ENCODE results near the gene CFAP298. TPM values are rescaled to one million over a fixed set of nuclear protein-coding genes. Genes with fewer than 3 reads are reported as not detected.
A peak's percentile ranks its signal among the peaks of the same experiment; 100 is the strongest.
"Not testable (repeated sequence)": the region's sequence is repeated elsewhere in the genome, so short reads cannot be mapped to it uniquely, and the experiment has no call there.

Gene CFAP298
- total and polyA plus RNA-seq, 4 experiments from 2014 or later, result 29.4 to 54.3 (median 43.9) TPM

DNA sequence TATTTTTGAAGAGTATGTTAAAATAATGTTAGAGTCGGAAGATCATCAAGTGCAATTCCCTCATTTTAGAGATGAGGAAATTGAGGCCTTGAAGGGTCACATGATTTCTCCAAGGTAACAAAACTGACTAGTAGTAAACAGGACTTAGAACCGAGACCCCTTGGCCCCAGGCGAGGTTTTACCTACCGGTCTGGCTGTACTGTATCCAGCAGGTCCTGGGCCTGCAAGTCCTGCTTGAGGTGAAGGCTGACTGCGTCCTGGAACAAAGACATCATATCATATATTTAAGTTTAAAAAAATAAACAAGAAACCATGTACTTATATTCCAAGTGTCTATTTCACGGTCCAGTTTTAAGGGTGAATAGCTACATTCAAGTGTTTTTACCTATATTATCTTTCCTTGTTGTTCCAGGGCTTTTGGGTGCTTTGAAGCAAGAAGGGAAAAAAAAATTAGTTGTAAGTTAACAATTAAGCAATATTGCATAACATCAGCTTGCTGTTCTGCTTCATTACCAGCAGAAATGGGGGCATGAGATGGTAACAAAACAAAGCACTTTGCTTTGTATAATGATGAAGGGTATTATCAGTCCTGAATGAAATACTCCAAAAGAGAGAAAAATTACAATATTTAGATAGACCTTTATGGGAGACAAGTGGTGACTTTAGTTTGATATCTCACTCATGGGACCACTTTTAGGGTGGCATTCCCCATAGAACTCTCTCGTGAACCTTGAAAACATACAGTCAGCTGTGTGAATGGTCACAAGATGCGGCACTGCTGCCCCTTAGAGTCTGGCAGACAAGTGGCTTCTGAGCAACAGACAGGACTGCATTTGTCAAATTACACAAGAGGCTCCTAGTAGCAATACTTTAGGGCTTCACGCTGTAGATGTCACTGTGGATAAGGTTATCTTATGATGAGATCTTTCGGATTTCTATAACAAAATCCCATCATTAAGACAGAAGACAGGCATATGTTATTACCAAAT is 29.8 kb upstream of the CFAP298 start:
- no peaks in the 10 kb centered on the region for H3K27me3 ChIP-seq (ENCODE audit: insufficient read depth, low read length)
- intact Hi-C loops (cut with micrococcal nuclease), result no loop called here
- H3K36me3 Mint-ChIP-seq, result peaks cover 36 to 44% of the 10 kb centered on the region in 2 donors
- no peaks in the 10 kb centered on the region for H3K4me1 ChIP-seq (ENCODE audit: insufficient read depth, low read length)
- no peaks in the 10 kb centered on the region for H3K9me3 Mint-ChIP-seq
- no peak overlapping the region for H3K27ac ChIP-seq (ENCODE audit: low read depth, low read length)
- CTCF ChIA-PET (ENCODE audit: partially characterized antibody), result interaction anchor here (1.7 kb wide), 1 partner anchor 11 kb away, joined by 5 read pairs; no protein-coding TSS in a partner anchor
- POLR2A ChIA-PET (ENCODE audit: partially characterized antibody), result no interaction called here
- peak overlapping the region in 2 of 7 donors; percentile 7 to 35 for H3K27ac Mint-ChIP-seq
- H3K4me3 ChIP-seq (ENCODE audit: low read length in 2 of 2), result no peak overlapping the region
- H3K4me3 Mint-ChIP-seq, result no peak overlapping the region
- peaks cover 31% of the 10 kb centered on the region for H3K36me3 ChIP-seq (ENCODE audit: insufficient read depth, low read length)
- no peaks in the 10 kb centered on the region for H3K27me3 Mint-ChIP-seq
- DNase-seq, result no peak
- H3K4me1 Mint-ChIP-seq, result no peaks in the 10 kb centered on the region
- no peaks in the 10 kb centered on the region for H3K9me3 ChIP-seq (ENCODE audit: control insufficient read depth in 1 of 2, low read length in 2 of 2)

DNA sequence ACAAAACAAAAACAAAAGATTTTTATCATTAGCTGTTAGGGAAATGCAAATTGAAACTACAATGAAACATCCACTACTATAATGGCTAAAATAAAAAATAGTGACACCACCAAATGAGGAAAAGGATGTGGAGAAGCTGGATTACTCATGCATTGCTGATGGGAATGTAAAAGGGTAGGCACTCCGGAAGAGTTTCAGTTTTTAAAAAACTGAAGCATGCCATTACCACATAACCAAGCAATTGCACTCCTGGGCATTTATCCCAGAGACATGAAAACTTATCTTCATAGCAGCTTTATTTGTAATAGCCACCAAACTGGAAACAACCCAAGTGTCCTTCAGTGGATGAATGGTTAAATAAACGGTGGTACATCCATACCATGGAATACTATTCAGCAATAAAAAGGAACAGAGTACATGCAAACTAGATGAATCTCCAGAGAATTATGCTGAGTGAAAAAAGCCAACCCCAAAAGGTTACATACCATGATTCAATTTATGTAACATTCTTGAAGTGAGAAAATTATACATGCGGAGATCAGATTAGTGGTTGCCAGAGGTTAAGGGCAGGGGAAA is 14.5 kb upstream of the CFAP298 start:
- Histone ChIP-seq H3K9me3 (ENCODE audit: control insufficient read depth in 1 of 2, low read length in 2 of 2) (no peaks in the 10 kb centered on the region), H3K4me3 (ENCODE audit: low read length in 2 of 2) (no peak overlapping the region), H3K27me3 (ENCODE audit: insufficient read depth, low read length) (no peaks in the 10 kb centered on the region), H3K4me1 (ENCODE audit: insufficient read depth, low read length) (no peaks in the 10 kb centered on the region), H3K27ac (ENCODE audit: low read depth, low read length) (no peak overlapping the region), H3K36me3 (ENCODE audit: insufficient read depth, low read length) (peaks cover 20% of the 10 kb centered on the region)
- Mint-ChIP-seq H3K4me1 (peaks cover 0 to 5% (median 4%) of the 10 kb centered on the region in 4 donors), H3K36me3 (peaks cover 21 to 28% of the 10 kb centered on the region in 2 donors), H3K27me3 (peaks cover 0 to 11% of the 10 kb centered on the region in 2 donors), H3K9me3 (peaks cover 0 to 4% (median 0%) of the 10 kb centered on the region in 8 donors), H3K27ac (no peak overlapping the region), H3K4me3 (no peak overlapping the region)
- DNase-seq, result no peak
- CTCF ChIA-PET (ENCODE audit: partially characterized antibody), result interaction anchor here (1.1 kb wide), 1 partner anchor 26 kb away, joined by 4 read pairs; no protein-coding TSS in a partner anchor
- POLR2A ChIA-PET (ENCODE audit: partially characterized antibody), result no interaction called here
- intact Hi-C loops (cut with micrococcal nuclease), result no loop called here

DNA sequence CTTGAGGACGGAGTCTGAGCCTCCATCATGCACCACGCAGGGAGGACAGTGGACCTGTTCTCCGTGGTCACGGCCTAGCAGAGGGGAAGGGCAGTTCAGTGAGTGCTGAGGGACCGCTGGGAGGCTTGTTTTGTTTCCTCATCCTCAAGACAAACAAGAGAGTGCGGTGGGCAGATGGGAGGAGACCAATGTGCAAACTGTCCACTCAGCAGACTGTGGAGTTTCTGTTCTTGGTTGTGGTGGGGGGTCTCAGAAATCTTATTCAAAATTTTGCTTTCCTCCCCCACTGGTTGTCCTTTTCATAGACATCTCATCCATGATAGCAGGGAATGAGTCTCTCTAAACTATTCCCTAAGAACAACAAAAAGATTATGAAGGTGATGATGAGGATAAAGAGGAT is 6.0 kb upstream of the CFAP298 start:
- POLR2A ChIA-PET (ENCODE audit: partially characterized antibody); H3K36me3 ChIP-seq (ENCODE audit: insufficient read depth, low read length): not testable (repeated sequence)

DNA sequence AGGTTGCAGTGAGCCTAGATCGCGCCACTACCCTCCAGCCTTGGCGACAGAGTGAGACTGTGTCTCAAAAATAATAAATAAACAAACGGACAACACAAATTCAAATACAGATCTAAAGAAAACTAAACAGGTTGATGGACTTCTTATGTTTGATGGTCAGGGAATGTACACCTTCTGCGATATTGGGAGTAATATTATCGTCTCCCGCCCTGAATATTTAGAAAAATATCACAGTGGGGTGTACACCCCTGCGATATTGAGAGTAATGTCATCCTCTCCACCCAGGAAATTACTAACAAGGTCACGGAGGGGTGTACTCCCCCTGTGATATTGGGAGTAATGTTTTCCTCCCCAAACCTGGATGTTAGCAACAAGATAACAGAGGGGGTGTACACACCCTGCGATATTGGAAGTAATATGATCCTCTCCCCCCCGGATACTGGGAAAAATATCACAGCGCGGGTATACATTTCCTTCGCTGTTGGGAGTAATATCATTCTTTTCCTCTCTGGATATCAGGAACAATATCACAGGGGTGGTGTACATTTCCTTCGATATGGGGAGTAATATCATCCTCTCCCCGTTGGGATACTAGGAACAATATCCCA is 1.4 kb upstream of the CFAP298 start:
- H3K27me3 Mint-ChIP-seq, result peaks cover 3% of the 10 kb centered on the region in 2 donors
- no peaks in the 10 kb centered on the region for H3K9me3 ChIP-seq (ENCODE audit: control insufficient read depth in 1 of 2, low read length in 2 of 2)
- peak overlapping the region in 1 of 2 donors; percentile 95 for H3K4me3 ChIP-seq (ENCODE audit: low read length in 2 of 2)
- H3K9me3 Mint-ChIP-seq, result peaks cover 0 to 3% (median 0%) of the 10 kb centered on the region in 8 donors
- H3K4me1 ChIP-seq (ENCODE audit: insufficient read depth, low read length), result peaks cover 12% of the 10 kb centered on the region
- H3K27me3 ChIP-seq (ENCODE audit: insufficient read depth, low read length), result no peaks in the 10 kb centered on the region
- peak overlapping the region; percentile 98 to 99 (median 99) for H3K27ac Mint-ChIP-seq
- H3K4me1 Mint-ChIP-seq, result peaks cover 8 to 32% (median 19%) of the 10 kb centered on the region in 4 donors
- intact Hi-C loops (cut with micrococcal nuclease), result loop anchor here (2.0 to 5.0 kb wide), 2 partner anchors 45 to 336 kb away; partner anchors contain the start of gene MIS18A
- no peak overlapping the region for H3K27ac ChIP-seq (ENCODE audit: low read depth, low read length)
- H3K36me3 ChIP-seq (ENCODE audit: insufficient read depth, low read length), result peaks cover 6% of the 10 kb centered on the region
- H3K36me3 Mint-ChIP-seq, result peaks cover 10 to 23% of the 10 kb centered on the region in 2 donors
- ChIA-PET POLR2A (ENCODE audit: partially characterized antibody) (interaction anchor here (1.7 to 3.2 kb wide), 7 partner anchors 44 to 929 kb away, joined by 8 to 32 read pairs (median 15); partner anchors contain the start of genes EVA1C, GART, PAXBP1 and SON), CTCF (ENCODE audit: partially characterized antibody) (interaction anchor here (1.0 to 5.7 kb wide), 2 partner anchors 13 to 158 kb away, joined by 7 to 48 read pairs; partner anchors contain the start of gene PAXBP1)
- DNase-seq, result peak in 1 of 5 donors; percentile 6
- H3K4me3 Mint-ChIP-seq, result peak overlapping the region; percentile 91 to 98 (median 96)

More for the DNA sequence above, 6.0 kb upstream of the CFAP298 start:
- H3K4me3 Mint-ChIP-seq; H3K27me3 ChIP-seq (ENCODE audit: insufficient read depth, low read length); H3K9me3 ChIP-seq (ENCODE audit: control insufficient read depth in 1 of 2, low read length in 2 of 2); H3K4me1 ChIP-seq (ENCODE audit: insufficient read depth, low read length); intact Hi-C loops (cut with micrococcal nuclease); H3K27ac Mint-ChIP-seq; H3K9me3 Mint-ChIP-seq; DNase-seq; H3K4me3 ChIP-seq (ENCODE audit: low read length in 2 of 2); H3K27ac ChIP-seq (ENCODE audit: low read depth, low read length); H3K36me3 Mint-ChIP-seq; CTCF ChIA-PET (ENCODE audit: partially characterized antibody); H3K4me1 Mint-ChIP-seq: not testable (repeated sequence)
- H3K27me3 Mint-ChIP-seq, result peaks cover 11 to 18% of the 10 kb centered on the region in 2 donors

DNA sequence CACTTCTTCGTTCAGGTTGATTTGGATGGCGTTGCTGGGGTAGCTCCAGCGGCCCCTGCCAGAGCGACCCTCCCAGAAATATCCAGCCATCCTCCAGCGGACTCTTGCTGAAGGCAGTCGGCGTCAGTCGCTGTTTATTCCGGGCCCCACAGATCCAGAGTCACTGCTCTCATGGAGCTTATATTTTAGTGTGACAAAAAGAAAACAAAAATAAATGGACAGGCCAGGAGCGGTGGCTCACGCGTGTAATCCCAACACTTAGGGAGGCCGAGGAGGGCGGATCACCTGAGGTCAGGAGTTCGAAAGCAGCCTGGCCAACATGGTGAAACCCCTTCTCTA is 791 bp upstream of the CFAP298 start:
- peak overlapping the region; percentile 91 to 98 (median 96) for H3K4me3 Mint-ChIP-seq
- H3K27me3 Mint-ChIP-seq, result peaks cover 1 to 2% of the 10 kb centered on the region in 2 donors
- H3K36me3 Mint-ChIP-seq, result peaks cover 10 to 24% of the 10 kb centered on the region in 2 donors
- peaks cover 9% of the 10 kb centered on the region for H3K36me3 ChIP-seq (ENCODE audit: insufficient read depth, low read length)
- no peaks in the 10 kb centered on the region for H3K9me3 ChIP-seq (ENCODE audit: control insufficient read depth in 1 of 2, low read length in 2 of 2)
- peak overlapping the region; percentile 86 for H3K27ac ChIP-seq (ENCODE audit: low read depth, low read length)
- no peak for DNase-seq
- H3K27ac Mint-ChIP-seq, result peak overlapping the region; percentile 98 to 99 (median 99)
- intact Hi-C loops (cut with micrococcal nuclease), result loop anchor here (1.0 to 5.0 kb wide), 8 partner anchors 44 to 1029 kb away; partner anchors contain the start of genes EVA1C, GART, ITSN1 and MIS18A
- POLR2A ChIA-PET (ENCODE audit: partially characterized antibody), result interaction anchor here (0.8 to 3.2 kb wide), 10 partner anchors 12 to 930 kb away, joined by 3 to 32 read pairs (median 12); partner anchors contain the start of genes EVA1C, GART, MIS18A and PAXBP1
- CTCF ChIA-PET (ENCODE audit: partially characterized antibody), result interaction anchor here (1.0 to 5.7 kb wide), 4 partner anchors 12 to 212 kb away, joined by 5 to 48 read pairs (median 6); partner anchors contain the start of gene PAXBP1
- peak overlapping the region; percentile 95 to 99 for H3K4me3 ChIP-seq (ENCODE audit: low read length in 2 of 2)
- H3K9me3 Mint-ChIP-seq, result peaks cover 0 to 3% (median 0%) of the 10 kb centered on the region in 8 donors
- peaks cover 8 to 32% (median 19%) of the 10 kb centered on the region in 4 donors for H3K4me1 Mint-ChIP-seq
- H3K4me1 ChIP-seq (ENCODE audit: insufficient read depth, low read length), result peaks cover 12% of the 10 kb centered on the region
- no peaks in the 10 kb centered on the region for H3K27me3 ChIP-seq (ENCODE audit: insufficient read depth, low read length)

DNA sequence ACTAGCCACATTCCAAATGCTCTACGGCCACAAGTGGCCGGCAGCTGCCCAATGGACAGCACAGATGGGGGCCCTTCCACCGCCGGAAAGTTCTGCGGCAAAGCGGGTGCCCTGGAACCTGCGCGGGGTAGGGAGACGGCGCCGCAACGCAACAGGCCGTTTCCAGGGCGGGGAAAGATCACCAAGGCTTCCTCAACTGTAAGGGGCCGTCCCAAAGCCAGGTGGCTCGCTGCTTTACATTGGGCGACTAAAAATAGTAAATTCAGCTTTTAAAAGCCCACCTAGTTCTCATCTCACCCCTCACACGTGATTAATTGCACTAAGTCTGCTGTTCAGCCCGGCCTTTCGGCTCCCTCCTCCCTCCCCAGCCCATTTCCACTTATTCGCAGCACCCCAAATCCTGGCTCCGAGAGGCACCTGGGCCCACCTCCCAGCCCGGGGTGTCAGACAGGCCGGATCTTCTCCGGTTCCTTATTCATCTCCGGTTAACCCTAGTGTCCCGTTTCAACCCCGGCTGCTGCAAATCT is 643 bp downstream of the CFAP298 start:
- H3K27me3 Mint-ChIP-seq, result peaks cover 1 to 2% of the 10 kb centered on the region in 2 donors
- H3K27ac Mint-ChIP-seq, result peak overlapping the region; percentile 98 to 99 (median 99)
- peak overlapping the region; percentile 86 for H3K27ac ChIP-seq (ENCODE audit: low read depth, low read length)
- peak overlapping the region; percentile 91 to 98 (median 96) for H3K4me3 Mint-ChIP-seq
- DNase-seq, result peak in 4 of 5 donors; percentile 15 to 50 (median 27)
- CTCF ChIA-PET (ENCODE audit: partially characterized antibody), result interaction anchor here (0.5 to 5.7 kb wide), 4 partner anchors 11 to 210 kb away, joined by 3 to 48 read pairs (median 6); partner anchors contain the start of gene PAXBP1
- no peaks in the 10 kb centered on the region for H3K9me3 ChIP-seq (ENCODE audit: control insufficient read depth in 1 of 2, low read length in 2 of 2)
- H3K9me3 Mint-ChIP-seq, result peaks cover 0 to 3% (median 0%) of the 10 kb centered on the region in 8 donors
- H3K4me1 ChIP-seq (ENCODE audit: insufficient read depth, low read length), result peaks cover 12% of the 10 kb centered on the region
- intact Hi-C loops (cut with micrococcal nuclease), result loop anchor here (5.0 kb wide), 1 partner anchor 334 kb away; the partner anchor contains the start of gene MIS18A
- peak overlapping the region; percentile 95 to 99 for H3K4me3 ChIP-seq (ENCODE audit: low read length in 2 of 2)
- POLR2A ChIA-PET (ENCODE audit: partially characterized antibody), result interaction anchor here (0.7 to 3.2 kb wide), 12 partner anchors 11 to 868 kb away, joined by 3 to 32 read pairs (median 8); partner anchors contain the start of genes EVA1C, MIS18A, PAXBP1 and SYNJ1
- peaks cover 8 to 32% (median 21%) of the 10 kb centered on the region in 4 donors for H3K4me1 Mint-ChIP-seq
- H3K36me3 Mint-ChIP-seq, result peaks cover 19 to 34% of the 10 kb centered on the region in 2 donors
- no peaks in the 10 kb centered on the region for H3K27me3 ChIP-seq (ENCODE audit: insufficient read depth, low read length)
- peaks cover 19% of the 10 kb centered on the region for H3K36me3 ChIP-seq (ENCODE audit: insufficient read depth, low read length)
